Aorta (tissue), 5 donors: ENCODE results near the gene AHI1. TPM values are rescaled to one million over a fixed set of nuclear protein-coding genes. Genes with fewer than 3 reads are reported as not detected.
"Not testable (repeated sequence)": the region's sequence is repeated elsewhere in the genome, so short reads cannot be mapped to it uniquely, and the experiment has no call there.

Source experiments
- ATAC-seq: fragments of 200-7000 bp; cut with Tn5 transposase; one replicate; pipeline ENCODE4 v1.9.1; 2022; ENCODE audit warnings: moderate library complexity; ENCODE audit not compliant: low FRiP score
- DNase-seq, 2 donors: peaks; one replicate each; pipeline ENCODE4 v3.0.0-alpha.2; 2020
- H3K27ac ChIP-seq, 2 donors: one replicate each; pipeline ENCODE4 v1.5.1; 2013; ENCODE audit warnings: low read length in 2 of 2, mild to moderate bottlenecking in 2 of 2, moderate library complexity in 2 of 2, control low read depth in 1 of 2, inconsistent platforms in 1 of 2, low read depth in 1 of 2
- H3K27me3 ChIP-seq, 2 donors: one replicate each; pipeline ENCODE4 v1.6.1; 2013; ENCODE audit warnings: control low read depth in 1 of 2, low read length in 1 of 2, mild to moderate bottlenecking in 1 of 2, moderate library complexity in 1 of 2; ENCODE audit not compliant: insufficient read depth in 2 of 2, control insufficient read depth in 1 of 2
- H3K36me3 ChIP-seq, 2 donors: one replicate each; pipeline ENCODE4 v1.6.1; 2013; ENCODE audit warnings: control low read depth in 1 of 2, low read length in 1 of 2, mild to moderate bottlenecking in 1 of 2; ENCODE audit not compliant: insufficient read depth in 2 of 2, control insufficient read depth in 1 of 2
- H3K4me1 ChIP-seq, 2 donors: one replicate each; pipeline ENCODE4 v1.6.1; 2013; ENCODE audit warnings: low read length in 2 of 2, control low read depth in 1 of 2, mild to moderate bottlenecking in 1 of 2, moderate library complexity in 1 of 2; ENCODE audit not compliant: insufficient read depth in 2 of 2, control insufficient read depth in 1 of 2
- H3K4me3 ChIP-seq, 2 donors: one replicate each; pipeline ENCODE4 v1.5.1; 2013; ENCODE audit warnings: low read length in 2 of 2, control low read depth in 1 of 2, mild to moderate bottlenecking in 1 of 2
- H3K9me3 ChIP-seq: one replicate; pipeline ENCODE4 v1.6.1; 2013; ENCODE audit warnings: mild to moderate bottlenecking, low read length; ENCODE audit not compliant: control insufficient read depth
- WGBS, 2 donors: extraction: QIAGEN DNeasy Blood & Tissue Kit; methylation state at CpG; one replicate each; pipeline ENCODE4 v1.1.7; 2013; 5-methylcytosine and 5-hydroxymethylcytosine counted together
- intact Hi-C, 2 donors: fragments of 100-400 bp; cut with DNase I; formaldehyde crosslinking; loops; one replicate each; pipeline versions ENCODE4 v1.14.2 to v1.15.0; 2022
- polyA plus RNA-seq, 2 donors: library from polyadenylated mRNA; stranded (reverse); fragments of 200-250 nt; gene quantifications; one replicate each; pipeline ENCODE4 v1.2.3, GENCODE V29; 2013
- total RNA-seq, 2 donors: library from RNA; stranded (reverse); fragmentation: NEBNext Ultra II Directional; extraction: Animal tissue kit (Norgen Biotek cat#: 25700); gene quantifications; one replicate each; pipeline ENCODE4 v1.2.1, GENCODE V29; 2021
- donor health status: healthy with polysubstance abuse.
- donor health status: Bipolar disorder and iron deficiency.
- donor health status: DM: no; HTN: no; CAD: no.
- donor health status: DM: no; HTN: no; CAD: no.
- donor health status: DM: yes; HTN: yes; CAD: no.

Gene AHI1
- total and polyA plus RNA-seq, 4 donors, result 4.1 to 65.5 (median 36.8) TPM

GRCh38 chr6:135379647-135380046 is 117.9 kb downstream of the AHI1 start:
- Histone ChIP-seq H3K4me3 (no peak overlapping the region), H3K9me3 (no peaks in the 10 kb centered on the region), H3K4me1 (no peaks in the 10 kb centered on the region), H3K27me3 (no peaks in the 10 kb centered on the region), H3K36me3 (no peaks in the 10 kb centered on the region), H3K27ac (no peak overlapping the region)
- ATAC-seq (no peak), DNase-seq (no peak)
- intact Hi-C loops, result no loop called here

DNA sequence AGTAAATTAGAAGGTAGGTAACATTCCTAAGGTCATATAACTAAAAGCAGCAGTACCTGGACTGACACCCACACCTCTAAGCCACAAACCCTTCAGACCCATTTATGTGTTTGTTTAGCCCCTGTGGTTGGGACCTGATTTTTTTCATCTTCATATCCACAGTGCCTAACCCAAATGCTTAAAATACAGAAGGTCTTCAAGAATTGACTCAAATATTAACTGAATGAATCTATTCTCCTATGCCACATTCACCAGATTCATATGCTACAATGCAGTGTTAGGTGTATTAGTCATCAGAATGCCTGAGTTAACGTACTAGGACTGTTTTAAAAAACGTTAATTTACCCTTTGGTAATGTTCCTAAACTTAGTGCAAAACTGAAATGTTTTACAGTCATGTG is 124.8 kb downstream of the AHI1 start:
- Histone ChIP-seq H3K27ac (no peak overlapping the region), H3K27me3 (no peaks in the 10 kb centered on the region), H3K9me3 (no peaks in the 10 kb centered on the region), H3K4me1 (no peaks in the 10 kb centered on the region), H3K4me3 (no peak overlapping the region), H3K36me3 (no peaks in the 10 kb centered on the region)
- 79 to 86% methylated on average over 2 of the region's 2 CpGs for WGBS, 2 donors
- DNase-seq (no peak), ATAC-seq (no peak)
- intact Hi-C loops, result no loop called here

GRCh38 chr6:135363622-135364021 is 133.9 kb downstream of the AHI1 start:
- H3K27me3 ChIP-seq, H3K36me3 ChIP-seq, H3K9me3 ChIP-seq, DNase-seq, H3K27ac ChIP-seq, H3K4me3 ChIP-seq, ATAC-seq, intact Hi-C loops, H3K4me1 ChIP-seq: not testable (repeated sequence)
- 92 to 100% methylated on average over 3 to 30 of the region's 39 CpGs for WGBS, 2 donors

GRCh38 chr6:135362124-135362523 is 135.4 kb downstream of the AHI1 start:
- ATAC-seq (no peak), DNase-seq (no peak)
- H3K36me3 ChIP-seq, result no peaks in the 10 kb centered on the region
- H3K27ac ChIP-seq, result no peak overlapping the region
- H3K4me3 ChIP-seq, result no peak overlapping the region
- no peaks in the 10 kb centered on the region for H3K9me3 ChIP-seq
- intact Hi-C loops, result no loop called here
- WGBS, 2 donors, result 98% methylated on average over 4 of the region's 4 CpGs
- H3K27me3 ChIP-seq, result no peaks in the 10 kb centered on the region
- no peaks in the 10 kb centered on the region for H3K4me1 ChIP-seq

DNA sequence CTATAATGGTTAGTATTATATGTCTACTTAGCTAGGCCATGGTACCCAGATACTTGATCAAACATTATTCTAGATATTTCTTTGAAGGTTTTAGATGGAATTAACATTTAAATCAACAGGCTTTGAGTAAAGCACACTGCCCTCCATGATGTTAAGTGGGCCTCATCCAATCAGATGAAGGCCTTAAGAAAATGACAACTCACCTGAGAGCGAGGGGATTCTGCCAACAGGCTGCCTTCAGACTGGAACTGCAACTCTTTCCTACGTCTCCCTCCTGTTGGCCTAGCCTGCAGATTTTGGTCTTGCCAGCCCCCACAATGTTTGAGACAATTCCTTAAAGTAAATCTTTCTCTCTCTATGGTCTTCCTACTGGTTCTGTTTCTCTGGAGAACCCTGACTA is 137.3 kb downstream of the AHI1 start:
- no peak overlapping the region for H3K27ac ChIP-seq
- H3K27me3 ChIP-seq, result no peaks in the 10 kb centered on the region
- 89 to 95% methylated on average over 2 of the region's 2 CpGs for WGBS, 2 donors
- intact Hi-C loops, result no loop called here
- H3K4me1 ChIP-seq, result no peaks in the 10 kb centered on the region
- no peaks in the 10 kb centered on the region for H3K9me3 ChIP-seq
- ATAC-seq (no peak), DNase-seq (no peak)
- no peak overlapping the region for H3K4me3 ChIP-seq
- no peaks in the 10 kb centered on the region for H3K36me3 ChIP-seq

DNA sequence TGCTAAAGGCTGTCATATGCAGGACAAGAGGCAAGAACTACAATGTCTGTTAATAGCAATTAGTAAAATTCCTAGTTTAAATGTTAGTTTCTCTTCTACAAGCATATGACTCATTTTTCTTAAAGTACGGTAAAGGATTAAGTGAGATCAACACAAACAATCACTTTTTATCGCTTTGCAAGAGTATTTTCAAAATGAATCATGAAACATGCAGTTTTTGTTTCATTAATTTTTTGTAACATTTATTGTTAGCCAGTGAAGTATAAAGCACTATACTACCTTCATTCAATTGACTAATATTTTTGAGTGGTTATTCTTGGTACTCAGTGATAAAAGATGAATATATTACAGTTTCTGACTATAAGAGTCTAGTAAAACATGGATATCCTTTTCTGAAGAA is 138.6 kb downstream of the AHI1 start:
- ATAC-seq (no peak), DNase-seq (no peak)
- Histone ChIP-seq H3K36me3 (no peaks in the 10 kb centered on the region), H3K27me3 (no peaks in the 10 kb centered on the region), H3K9me3 (no peaks in the 10 kb centered on the region), H3K4me1 (no peaks in the 10 kb centered on the region), H3K27ac (no peak overlapping the region), H3K4me3 (no peak overlapping the region)
- 54 to 55% methylated on average over 2 of the region's 2 CpGs for WGBS, 2 donors
- intact Hi-C loops, result no loop called here

GRCh38 chr6:135358251-135358821 is 139.2 kb downstream of the AHI1 start:
- Histone ChIP-seq H3K27me3 (no peaks in the 10 kb centered on the region), H3K4me1 (no peaks in the 10 kb centered on the region), H3K36me3 (no peaks in the 10 kb centered on the region), H3K9me3 (no peaks in the 10 kb centered on the region), H3K4me3 (no peak overlapping the region), H3K27ac (no peak overlapping the region)
- WGBS, 2 donors, result 87 to 89% methylated on average over 1 of the region's 1 CpG
- intact Hi-C loops, result no loop called here
- ATAC-seq, result no peak
- no peak for DNase-seq

- Histone ChIP-seq H3K36me3 (no peaks in the 10 kb centered on the region), H3K4me3 (no peak overlapping the region), H3K27me3 (no peaks in the 10 kb centered on the region), H3K27ac (no peak overlapping the region), H3K4me1 (no peaks in the 10 kb centered on the region), H3K9me3 (no peaks in the 10 kb centered on the region)
- intact Hi-C loops, result no loop called here
- WGBS, 2 donors, result 88 to 90% methylated on average over 1 of the region's 1 CpG
- DNase-seq (no peak), ATAC-seq (no peak)
Measured at GRCh38 chr6:135354407-135354806, 143.1 kb downstream of the AHI1 start.

DNA sequence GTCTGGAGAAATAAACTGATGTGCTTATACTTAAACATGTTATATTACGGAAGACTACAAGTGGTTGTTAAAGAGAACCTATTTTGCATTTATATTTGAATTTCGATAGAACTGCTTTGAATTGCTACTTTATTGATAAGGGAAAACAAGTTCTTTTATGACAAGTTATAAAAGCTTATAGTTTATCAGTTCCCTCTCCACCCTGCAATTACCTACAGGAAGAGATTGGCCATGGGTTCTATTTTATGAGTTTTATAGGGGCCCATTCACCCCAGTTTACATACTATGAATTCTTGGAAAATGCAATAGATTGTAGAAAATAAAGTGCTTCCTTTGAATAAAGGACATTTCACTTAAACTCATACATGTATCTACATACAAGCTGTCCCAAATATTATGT is 144.4 kb downstream of the AHI1 start:
- WGBS, 2 donors, result 96 to 100% methylated on average over 2 of the region's 2 CpGs
- no peaks in the 10 kb centered on the region for H3K9me3 ChIP-seq

More for the DNA sequence above, 144.4 kb downstream of the AHI1 start:
- DNase-seq (no peak), ATAC-seq (no peak)
- Histone ChIP-seq H3K27me3 (no peaks in the 10 kb centered on the region), H3K27ac (no peak overlapping the region), H3K4me1 (no peaks in the 10 kb centered on the region), H3K4me3 (no peak overlapping the region), H3K36me3 (no peaks in the 10 kb centered on the region)
- intact Hi-C loops, result no loop called here
